Stimulated activated CD8-positive, alpha-beta memory T cell treated with anti-CD3 and anti-CD28 coated beads, Interleukin-2, amount 100 ng/mL, for 1 hour (primary cell): ENCODE results near the gene SSTR3.
"Not testable (repeated sequence)": the region's sequence is repeated elsewhere in the genome, so short reads cannot be mapped to it uniquely, and the experiment has no call there.

Experiments
- DNase-seq, 2 donors: peaks; one replicate each; pipeline ENCODE4 v3.0.0-alpha.2; 2020; ENCODE audit warnings: low read depth in 2 of 2

Gene SSTR3

DNA sequence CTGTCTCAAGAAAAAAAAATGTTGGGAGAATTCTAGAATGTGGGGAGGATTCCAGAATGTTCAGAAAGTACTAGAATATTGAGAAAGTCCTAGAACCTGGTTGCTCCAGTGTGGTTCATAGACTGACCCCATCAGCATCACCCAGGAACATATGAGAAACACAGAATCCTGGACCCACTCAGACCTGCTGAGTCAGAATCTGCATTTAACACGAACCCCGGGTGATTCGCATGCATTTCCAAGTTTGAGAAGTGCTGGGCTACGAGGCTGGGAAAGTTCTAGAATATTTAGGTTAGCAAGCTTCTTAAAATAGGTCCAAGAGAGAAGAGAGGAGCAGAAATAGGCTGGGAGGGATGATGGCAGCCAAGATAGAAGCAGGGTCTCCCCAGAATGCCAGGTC lies 30.6 kb downstream of the SSTR3 start:
- DNase-seq = no peak

DNA sequence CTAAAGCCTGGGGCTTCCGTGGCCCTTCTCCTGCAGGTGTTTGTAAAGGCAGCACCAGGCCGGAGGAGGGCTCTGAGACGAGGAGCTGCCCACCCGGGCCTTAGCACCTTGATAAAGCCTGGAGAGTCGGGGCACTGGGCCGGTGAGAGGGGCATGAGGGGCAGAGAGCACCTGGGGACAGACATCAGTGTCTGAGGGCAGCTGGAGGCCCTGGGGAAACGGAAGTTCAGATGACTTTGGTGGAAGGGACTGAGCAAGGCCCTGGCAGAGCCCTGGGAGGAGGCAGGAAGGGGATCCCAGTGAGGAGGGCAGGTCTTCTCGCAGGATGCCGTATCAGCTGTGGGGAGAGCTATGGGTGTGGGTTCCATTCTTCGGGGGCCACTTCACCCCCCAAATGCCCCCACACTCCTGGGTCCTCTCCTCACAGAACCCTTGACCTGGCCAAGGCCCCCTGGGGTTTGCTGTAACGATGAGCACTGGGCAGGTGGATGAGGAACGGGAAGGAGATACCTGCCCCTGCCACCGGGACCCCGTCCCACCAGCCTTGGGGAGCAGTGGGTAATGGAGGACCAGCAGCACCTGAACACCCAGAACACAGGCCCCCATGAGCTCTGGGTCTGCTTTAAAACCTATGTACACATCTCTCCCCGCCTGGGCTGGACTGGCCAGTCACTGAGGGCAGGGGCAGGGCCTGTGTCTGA lies 31.6 kb downstream of the SSTR3 start:
- DNase-seq = no peak

DNA sequence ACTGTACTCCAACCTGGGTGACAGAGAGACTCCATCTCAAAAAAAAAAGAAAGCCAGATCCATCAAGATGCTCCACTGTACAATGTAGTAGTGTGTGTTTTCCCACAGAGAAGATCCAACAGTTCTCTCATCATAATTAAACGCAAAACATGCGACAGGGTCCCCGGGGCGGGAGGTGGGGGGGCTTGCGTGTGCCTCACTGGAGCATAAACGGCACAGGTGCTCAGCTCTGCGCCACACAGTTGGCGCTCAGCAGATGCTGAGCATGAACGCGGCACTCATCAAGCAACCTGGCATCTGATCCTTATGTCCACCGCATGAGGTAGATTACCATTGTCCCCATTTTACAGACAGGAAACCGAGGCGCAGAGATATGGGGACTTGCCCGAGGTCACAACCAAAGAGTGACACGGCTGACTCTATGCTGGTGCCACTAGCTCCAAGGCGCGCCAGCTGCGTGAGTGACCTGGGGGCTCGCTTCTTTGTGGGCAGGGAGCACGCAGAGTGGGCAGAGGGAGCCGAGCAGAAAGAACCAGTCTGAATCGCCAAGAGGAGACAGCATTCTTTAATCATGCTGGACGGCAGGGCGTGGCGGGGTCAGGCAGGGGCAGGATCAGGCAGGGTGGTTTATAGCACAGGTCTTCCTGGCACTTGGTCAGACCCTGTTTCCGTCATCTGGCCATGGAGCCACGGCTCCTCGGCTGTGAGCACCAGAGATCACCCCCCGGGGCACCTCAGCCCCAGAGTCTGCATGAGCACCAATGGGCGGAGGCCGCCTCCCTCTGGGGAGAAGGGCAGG lies 32.5 kb downstream of the SSTR3 start:
- no peak for DNase-seq

DNA sequence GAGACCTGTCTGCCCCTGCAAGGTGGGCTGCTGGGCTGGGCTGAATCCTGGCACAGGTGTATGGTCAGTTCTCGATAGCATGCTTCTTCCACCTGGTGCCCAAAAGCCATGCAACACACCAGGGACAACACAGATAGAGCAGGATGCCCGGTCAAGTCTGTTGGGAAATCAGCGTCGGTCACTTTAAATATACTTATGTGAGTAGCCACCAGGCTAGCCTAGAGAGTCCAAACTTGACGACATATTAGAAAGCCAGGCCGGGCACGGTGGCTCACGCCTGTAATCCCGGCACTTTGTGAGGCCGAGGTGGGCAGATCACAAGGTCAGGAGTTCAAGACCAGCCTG lies 33.2 kb downstream of the SSTR3 start:
- no peak for DNase-seq

DNA sequence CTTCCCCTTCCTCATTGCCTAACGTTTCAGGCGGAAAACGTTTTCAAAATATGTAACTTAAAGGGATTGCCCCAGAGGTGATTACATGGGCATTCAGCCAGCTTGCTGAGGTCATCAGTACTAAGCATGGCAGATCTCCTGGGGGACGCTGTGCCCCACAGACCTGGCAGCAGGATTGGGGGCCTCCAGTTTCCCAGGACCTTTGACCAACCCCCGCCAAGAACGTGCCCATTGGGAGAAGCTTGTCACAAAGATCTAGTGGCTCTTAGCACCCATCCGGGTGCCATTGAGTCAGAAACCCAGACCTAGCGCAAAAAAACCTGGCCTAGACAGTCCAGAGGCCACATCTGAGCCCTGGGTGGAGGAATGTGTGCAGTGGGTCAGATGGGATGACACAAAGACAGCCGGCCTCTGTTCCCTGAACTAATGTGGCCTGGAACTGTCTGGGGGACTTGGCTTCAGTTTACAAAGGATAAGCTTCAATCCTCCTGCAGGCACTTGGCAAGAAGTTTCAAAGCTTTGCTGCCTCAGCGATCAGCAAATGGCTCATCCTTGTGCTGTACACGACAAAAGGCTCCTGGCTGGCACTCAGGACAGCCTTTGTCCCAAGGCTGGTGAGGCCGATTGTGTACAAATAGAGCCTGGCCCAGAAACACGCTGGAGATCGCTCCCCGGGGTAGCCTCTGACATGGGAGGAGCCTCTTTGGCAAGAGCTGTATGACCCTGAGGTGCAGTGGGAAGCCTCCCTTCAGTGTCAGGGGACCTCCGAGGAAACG lies 33.7 kb downstream of the SSTR3 start:
- no peak for DNase-seq

DNA sequence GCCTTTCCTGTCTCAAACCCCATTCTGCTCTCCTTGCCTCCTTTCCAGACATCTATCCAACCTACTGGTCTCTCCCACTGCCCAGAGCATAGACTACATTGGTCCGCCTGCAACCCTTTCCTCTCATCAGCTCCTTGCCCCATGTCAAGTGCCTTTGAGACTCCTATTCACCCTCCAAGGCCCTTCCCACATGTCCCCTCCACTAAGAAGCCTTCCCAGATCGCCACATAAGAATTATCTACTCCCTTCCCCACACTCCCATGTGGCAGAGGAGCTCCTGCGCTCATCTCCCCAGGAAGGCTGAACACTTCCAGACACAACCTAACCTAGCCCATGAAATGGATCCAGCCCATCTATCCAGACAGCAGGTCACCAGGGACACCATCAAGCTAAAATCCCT lies 34.5 kb downstream of the SSTR3 start:
- DNase-seq = no peak

DNA sequence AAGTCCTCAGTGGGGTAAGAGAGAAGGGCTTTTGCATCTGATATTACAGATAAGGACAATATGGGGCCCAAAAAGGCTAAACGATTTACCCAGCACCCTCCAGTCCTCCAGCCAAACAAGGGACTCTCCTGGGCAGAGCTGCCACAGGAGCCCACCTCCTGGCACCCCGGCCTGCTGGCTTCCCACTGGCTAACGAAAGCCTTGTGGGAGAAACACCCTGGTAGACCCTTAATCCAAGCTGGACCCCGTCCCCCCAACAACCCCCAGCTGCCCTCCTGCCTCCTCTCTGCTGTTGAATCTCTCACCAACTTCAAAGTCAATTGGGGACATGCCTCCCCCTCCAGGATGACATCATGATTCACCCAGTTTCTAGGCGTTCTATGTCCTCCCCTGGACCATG lies 35.1 kb downstream of the SSTR3 start:
- no peak for DNase-seq

DNA sequence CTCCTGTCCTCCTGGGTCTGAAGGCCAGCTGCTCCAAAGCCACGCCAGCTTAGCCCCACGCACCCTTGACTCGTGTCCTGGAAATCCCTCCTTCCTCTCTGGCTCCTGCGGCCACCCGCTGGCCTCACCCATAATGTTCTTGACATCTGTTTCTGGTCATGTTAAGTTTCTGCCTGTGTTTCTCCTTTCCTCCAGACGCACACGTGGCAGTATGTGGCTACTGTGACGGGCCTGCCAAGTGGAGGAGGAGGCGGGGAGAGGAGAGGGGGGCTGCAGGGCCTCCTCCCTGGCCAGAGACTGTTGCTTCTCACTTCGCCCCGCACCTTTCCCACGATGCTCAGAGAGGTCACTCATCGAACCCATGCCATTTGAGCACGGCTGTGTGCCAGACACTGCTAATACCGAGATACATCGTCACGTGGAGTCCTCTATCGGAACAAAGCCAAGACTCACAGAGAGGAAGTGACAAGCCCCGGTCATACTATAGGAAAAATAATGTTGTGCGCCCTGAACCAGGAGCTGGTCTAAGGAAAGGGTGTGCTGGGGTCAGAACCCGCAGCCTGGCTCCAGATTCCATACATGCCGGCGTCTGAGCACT lies 35.7 kb downstream of the SSTR3 start:
- no peak for DNase-seq

DNA sequence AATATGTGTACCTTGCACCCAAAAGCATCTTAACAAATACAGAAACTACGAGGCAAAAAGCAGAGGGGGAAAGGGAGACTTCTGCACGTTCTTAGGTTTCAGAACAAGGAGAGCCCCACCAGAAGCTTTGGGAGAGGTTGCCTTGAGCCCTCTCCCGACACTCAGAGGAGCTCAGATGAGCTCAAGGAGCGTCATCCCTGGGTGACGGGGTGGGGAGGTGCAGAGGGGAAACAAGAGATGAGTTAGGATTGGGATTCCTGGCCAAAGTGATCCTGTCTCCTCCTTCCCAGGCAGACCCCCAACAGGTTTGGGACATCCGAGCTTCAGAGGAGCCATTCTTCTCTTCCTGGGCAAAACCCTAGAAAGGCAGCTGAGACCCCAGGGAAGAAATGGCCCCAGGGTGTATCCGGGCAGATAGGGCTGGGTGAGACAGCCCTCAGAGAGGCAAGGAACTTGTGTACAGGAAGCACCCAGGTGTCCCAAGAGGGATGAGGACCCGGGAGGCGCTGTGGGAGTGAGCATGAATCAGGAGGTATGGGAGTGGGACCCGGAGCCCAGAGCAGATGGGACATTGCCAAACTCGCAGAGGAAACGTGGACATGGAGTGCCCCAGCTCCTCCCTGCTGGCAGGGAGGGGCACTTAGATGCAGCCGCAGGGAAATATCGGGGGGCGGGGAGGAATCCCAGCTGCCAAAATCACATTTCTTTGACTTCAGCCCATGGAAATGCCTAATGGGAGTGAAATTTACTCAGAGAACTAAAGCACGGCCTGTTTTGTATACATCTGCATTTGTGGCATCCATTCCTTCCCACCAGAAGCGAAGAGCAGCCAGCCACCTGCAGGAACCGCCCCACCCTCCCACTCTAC lies 36.6 kb downstream of the SSTR3 start:
- no peak for DNase-seq

DNA sequence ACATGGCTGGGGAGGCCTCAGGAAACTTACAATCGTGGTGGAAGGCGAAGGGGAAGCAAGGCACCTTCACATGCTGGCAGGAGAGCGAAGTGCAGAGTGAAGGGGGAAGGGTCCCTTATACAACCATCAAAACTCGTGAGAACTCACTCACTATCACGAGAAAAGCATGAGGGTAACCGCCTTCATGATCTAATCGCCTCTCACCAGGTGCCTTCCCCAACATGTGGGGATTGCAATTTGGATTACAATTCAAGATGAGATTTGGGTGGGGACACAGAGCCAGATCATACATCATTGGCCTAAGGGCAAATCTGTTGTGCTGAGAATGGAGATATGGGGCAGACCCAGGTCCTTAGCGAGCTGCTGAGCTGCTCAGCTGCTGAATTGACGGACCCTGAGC lies 37.3 kb downstream of the SSTR3 start:
- DNase-seq = no peak

DNA sequence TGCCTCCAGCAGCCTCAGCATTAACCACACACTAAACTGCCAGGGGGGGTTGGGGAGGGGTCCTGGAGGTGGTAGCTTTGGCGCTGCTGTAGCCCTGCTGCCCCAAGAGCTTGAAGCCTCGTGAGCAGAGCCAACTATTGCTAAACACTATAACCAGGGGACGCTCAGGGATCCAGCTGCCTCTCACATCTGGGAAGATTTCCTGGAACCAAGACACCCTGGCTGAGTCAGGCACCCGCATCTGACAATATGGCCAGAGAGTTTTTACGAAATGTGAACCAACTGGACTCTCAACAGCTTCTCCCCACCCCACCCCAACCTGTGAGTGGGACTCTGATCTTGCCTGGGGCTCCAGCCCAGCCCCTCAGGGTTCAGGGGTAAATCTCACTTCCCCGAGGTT lies 38.6 kb downstream of the SSTR3 start:
- DNase-seq = no peak

DNA sequence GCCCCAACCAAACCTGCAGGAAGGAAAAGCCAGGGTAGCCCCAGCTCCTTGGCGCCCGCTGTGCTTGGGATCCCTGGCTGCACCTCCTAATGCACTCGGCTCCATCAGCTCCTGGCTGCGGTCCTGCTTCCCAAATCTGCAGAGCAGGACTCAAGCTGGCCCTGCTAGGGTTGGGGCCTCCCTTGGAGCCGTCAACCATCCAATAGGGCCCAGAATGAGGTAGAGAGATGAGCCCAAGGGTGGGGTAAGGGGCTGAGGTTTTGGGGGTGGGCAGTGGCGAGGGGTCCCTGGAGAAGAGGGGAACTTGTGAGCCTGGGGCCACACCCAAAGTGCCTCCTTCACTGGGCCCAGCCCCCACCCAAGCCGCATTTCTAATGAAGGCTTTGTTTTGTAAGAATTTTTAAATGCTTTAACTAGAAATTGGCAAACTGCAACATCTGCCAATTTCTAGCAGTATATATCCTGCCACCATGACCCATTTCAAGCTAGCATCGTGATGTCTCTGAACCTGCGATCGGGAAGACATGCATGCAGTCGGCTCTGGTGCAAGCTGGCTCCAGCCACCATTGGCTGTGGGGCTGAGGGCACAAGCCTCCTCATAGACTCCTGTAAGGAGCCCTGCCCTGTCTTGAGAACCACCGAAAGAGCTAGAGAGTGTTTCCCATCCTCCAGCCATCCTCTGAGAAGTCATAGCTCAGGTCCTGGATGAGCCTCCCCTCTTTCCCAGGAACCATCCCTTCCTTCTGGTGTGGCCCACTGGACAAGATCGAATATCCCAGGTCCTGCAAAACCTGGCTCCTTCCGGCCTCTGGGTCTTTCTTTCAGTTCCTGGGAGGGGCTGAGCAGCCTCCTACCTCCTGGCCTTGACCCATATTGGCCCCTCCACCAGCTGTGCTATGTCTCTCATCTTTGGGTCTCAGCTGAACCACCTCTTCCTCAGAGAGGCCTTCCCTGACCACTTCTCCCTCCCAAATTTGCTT lies 39.7 kb downstream of the SSTR3 start:
- DNase-seq = no peak

DNA sequence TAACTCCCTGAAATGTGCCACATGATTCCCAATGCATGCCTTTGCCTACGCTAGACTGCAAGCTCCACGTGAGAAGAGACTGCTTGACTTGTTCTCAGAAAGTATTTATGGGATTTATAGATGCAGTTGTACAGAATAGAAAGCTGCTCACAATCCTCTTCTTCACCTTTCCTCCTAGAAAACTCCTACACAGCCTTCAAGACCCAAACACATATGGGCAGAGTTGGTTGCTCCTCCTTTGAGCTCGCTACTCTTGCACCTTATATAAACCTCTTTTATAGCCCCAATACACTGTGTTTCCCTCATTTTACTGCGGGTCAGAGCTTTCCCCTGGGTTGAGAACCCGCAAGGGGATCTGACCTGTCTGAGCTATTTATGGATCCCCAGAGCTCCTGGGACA lies 40.6 kb downstream of the SSTR3 start:
- DNase-seq = no peak

DNA sequence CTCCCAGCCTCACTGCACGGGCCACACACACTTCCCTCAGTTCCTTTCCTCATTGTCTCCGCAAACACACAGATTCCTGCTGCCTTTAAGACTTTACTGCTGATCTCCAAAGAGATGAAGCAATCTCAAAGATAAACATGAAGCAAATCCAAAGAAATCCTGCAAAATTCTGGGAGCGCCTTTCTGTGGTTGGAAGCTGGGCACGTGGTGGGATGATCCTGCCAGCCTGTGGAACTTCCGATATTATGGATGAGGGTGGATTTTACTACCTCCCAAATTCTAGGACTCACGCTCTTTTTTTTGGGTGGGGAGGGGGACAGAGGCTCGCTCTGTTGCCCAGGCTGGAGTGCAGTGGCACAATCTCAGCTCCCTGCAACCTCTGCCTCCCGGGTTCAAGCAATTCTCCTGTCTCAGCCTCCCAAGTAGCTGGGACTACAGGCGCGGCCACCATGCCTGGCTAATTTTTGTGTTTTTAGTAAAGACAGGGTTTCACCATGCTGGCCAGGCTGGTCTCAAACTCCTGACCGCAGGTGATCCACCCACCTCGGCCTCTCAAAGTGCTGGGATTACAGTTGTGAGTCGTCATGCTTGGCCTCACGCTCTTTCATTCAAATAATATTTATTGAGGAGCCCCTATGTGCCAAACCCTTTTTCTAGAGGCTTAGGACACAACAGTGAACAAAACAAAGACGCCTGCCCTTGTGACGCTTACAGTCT lies 41.4 kb downstream of the SSTR3 start:
- DNase-seq = not testable (repeated sequence)

DNA sequence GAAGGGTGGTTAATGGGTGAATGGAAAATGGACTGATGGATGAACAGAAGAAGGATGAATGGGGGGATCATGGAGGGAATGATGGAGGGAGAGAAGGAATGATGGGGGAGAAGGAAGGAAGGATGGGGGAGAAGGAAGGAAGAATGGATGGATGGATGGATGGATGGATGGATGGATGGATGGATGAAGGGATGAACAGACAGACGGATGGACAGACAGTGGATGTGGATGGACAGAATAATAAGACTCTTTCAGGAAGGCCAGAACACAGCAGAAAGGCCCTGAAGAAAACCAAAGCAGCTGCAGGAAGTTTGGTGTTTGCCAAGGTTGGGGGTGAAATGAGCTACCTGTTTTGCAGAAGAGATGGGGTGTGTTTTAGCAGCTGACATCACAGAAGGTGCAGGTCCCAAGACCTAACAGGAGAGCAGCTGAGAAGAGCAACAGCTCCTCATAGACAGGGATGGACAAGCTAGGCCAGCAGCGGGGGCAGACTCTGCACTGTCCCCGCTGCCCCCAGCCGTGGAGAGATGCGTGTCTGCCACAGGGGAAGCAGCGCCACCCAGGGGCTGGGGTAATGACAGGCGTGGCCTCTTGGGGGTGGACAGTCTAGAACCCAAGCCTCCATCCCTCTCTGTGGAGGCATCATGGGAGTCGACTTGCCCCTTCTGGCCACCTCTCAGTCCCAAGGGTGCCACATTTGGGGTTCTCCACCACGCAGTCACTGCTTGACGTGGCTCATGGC lies 42.2 kb downstream of the SSTR3 start:
- no peak for DNase-seq

DNA sequence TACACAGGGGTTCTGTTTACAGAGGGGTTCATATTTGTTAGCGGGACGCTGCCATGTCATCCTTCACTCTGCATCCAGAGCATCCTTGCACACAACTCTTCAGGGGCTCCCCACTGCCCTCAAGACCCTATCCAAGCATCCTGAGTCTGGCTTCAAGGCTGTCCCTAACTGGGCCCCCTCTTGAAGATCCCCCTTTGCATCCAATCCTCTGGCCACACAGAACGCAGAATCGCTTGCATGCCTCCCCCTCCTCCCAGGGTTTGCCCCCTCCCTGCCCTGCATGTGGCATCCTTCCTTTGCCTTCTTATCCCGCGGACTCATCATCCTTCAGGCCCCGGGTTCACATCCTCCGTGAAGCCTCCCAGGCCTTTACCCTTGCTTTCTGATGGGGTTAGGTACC lies 42.9 kb downstream of the SSTR3 start:
- no peak for DNase-seq

DNA sequence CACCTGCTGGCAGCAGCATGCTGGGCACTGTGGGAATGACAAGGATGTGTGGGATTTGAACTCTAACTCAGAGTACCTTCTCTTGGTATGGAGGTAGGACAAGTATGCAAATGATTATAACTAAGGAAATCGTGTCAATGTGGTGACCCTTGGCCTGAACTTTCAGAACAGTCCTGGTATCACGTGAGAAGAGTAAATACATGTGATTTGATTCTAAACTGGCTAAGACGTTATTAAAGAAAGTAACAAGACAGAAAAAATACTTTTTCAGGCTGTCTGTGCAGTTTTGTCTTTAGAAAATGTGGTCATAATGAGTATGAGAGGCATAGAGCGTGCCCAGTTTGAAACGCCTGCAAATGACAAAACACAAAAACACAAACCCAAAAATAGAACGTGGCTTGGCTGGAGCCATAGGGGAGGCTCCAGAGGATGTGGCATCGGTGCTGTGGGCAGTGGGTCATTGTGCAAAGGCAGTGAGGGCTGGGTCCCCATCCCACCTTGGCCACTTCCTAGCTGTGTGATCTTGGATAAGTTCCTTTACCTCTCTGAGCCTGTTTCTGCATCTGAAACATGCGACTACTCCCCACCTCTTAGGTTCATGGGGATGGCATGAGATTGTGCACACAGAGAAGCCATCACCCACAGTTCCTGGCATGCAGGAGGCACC lies 44.2 kb downstream of the SSTR3 start:
- DNase-seq = no peak
